ENCODE results near the gene ZNF787.
A peak's percentile ranks its signal among the peaks of the same experiment; 100 is the strongest.

The ZNF787 gene

GRCh38 chr19:56117889-56118288, 3.2 kb downstream of the ZNF787 start:
- no peak overlapping the region for H4K5ac ChIP-seq (ENCODE audit: low read length)
- no peak overlapping the region for H3K4me3 ChIP-seq (ENCODE audit: low read length)
- H3K4ac ChIP-seq (ENCODE audit: low read depth, low read length): no peak overlapping the region
- H3K79me2 ChIP-seq (ENCODE audit: control insufficient read depth, insufficient read depth, low read length): peaks cover 72% of the 10 kb centered on the region
- no peak overlapping the region for H3K27ac ChIP-seq (ENCODE audit: low read depth, low read length)
- WGBS (ENCODE audit: extremely low coverage, insufficient coverage, low lambda C conversion rate): no CpG with 5 or more reads among the region's 9 CpGs
- no peak overlapping the region for H3K56ac ChIP-seq (ENCODE audit: low read length)
- H3K18ac ChIP-seq (ENCODE audit: low read length): no peak overlapping the region
- H3K23ac ChIP-seq (ENCODE audit: low read length): no peak overlapping the region
- no peak overlapping the region for H3K9ac ChIP-seq (ENCODE audit: low read length)
- H3K4me1 ChIP-seq (ENCODE audit: control insufficient read depth, low read depth, low read length): peaks cover 3% of the 10 kb centered on the region
- H4K8ac ChIP-seq (ENCODE audit: low read depth, low read length): no peak overlapping the region
- peaks cover 15% of the 10 kb centered on the region for H3K79me1 ChIP-seq (ENCODE audit: low read length)
- no peak overlapping the region for H2BK15ac ChIP-seq (replicated peaks; ENCODE audit: low read depth)
- no peak overlapping the region for H2BK5ac ChIP-seq (ENCODE audit: low read length)
- no peak overlapping the region for H3K4me2 ChIP-seq (ENCODE audit: low read length)
- H2BK120ac ChIP-seq (ENCODE audit: low read depth, low read length): no peak overlapping the region
- DNase-seq: no peak
- H2AK5ac ChIP-seq (ENCODE audit: low read length): no peak overlapping the region
- H3K27me3 ChIP-seq (ENCODE audit: insufficient read depth, low read length, poor library complexity): no peaks in the 10 kb centered on the region
- H3K36me3 ChIP-seq (ENCODE audit: control insufficient read depth, insufficient read depth, low read length): peaks cover 1% of the 10 kb centered on the region

- Histone ChIP-seq H3K36me3 (ENCODE audit: control insufficient read depth, insufficient read depth, low read length) (peaks cover 1% of the 10 kb centered on the region), H3K56ac (ENCODE audit: low read length) (no peak overlapping the region), H3K23ac (ENCODE audit: low read length) (no peak overlapping the region), H3K4ac (ENCODE audit: low read depth, low read length) (no peak overlapping the region), H4K5ac (ENCODE audit: low read length) (no peak overlapping the region), H2AK5ac (ENCODE audit: low read length) (no peak overlapping the region), H3K18ac (ENCODE audit: low read length) (no peak overlapping the region), H3K4me3 (ENCODE audit: low read length) (no peak overlapping the region), H3K27me3 (ENCODE audit: insufficient read depth, low read length, poor library complexity) (no peaks in the 10 kb centered on the region), H3K9ac (ENCODE audit: low read length) (no peak overlapping the region), H3K27ac (ENCODE audit: low read depth, low read length) (no peak overlapping the region), H3K79me2 (ENCODE audit: control insufficient read depth, insufficient read depth, low read length) (peaks cover 76% of the 10 kb centered on the region), H4K8ac (ENCODE audit: low read depth, low read length) (no peak overlapping the region), H3K4me1 (ENCODE audit: control insufficient read depth, low read depth, low read length) (peaks cover 3% of the 10 kb centered on the region), H2BK5ac (ENCODE audit: low read length) (no peak overlapping the region), H2BK15ac (replicated peaks; ENCODE audit: low read depth) (no peak overlapping the region), H2BK120ac (ENCODE audit: low read depth, low read length) (no peak overlapping the region), H3K4me2 (ENCODE audit: low read length) (no peak overlapping the region), H3K79me1 (ENCODE audit: low read length) (peaks cover 15% of the 10 kb centered on the region)
- no peak for DNase-seq
- no CpG with 5 or more reads among the region's 14 CpGs for WGBS (ENCODE audit: extremely low coverage, insufficient coverage, low lambda C conversion rate)
Measured at GRCh38 chr19:56117376-56117884, 3.7 kb downstream of the ZNF787 start.

- Histone ChIP-seq H3K4me3 (ENCODE audit: low read length) (no peak overlapping the region), H3K4me2 (ENCODE audit: low read length) (no peak overlapping the region), H2BK5ac (ENCODE audit: low read length) (no peak overlapping the region), H3K79me2 (ENCODE audit: control insufficient read depth, insufficient read depth, low read length) (peaks cover 84% of the 10 kb centered on the region), H3K23ac (ENCODE audit: low read length) (no peak overlapping the region), H3K56ac (ENCODE audit: low read length) (no peak overlapping the region), H2BK120ac (ENCODE audit: low read depth, low read length) (no peak overlapping the region), H3K36me3 (ENCODE audit: control insufficient read depth, insufficient read depth, low read length) (peaks cover 1% of the 10 kb centered on the region), H4K8ac (ENCODE audit: low read depth, low read length) (no peak overlapping the region), H3K27ac (ENCODE audit: low read depth, low read length) (no peak overlapping the region), H3K18ac (ENCODE audit: low read length) (no peak overlapping the region), H3K4ac (ENCODE audit: low read depth, low read length) (no peak overlapping the region), H3K79me1 (ENCODE audit: low read length) (peaks cover 17% of the 10 kb centered on the region), H4K5ac (ENCODE audit: low read length) (no peak overlapping the region), H2AK5ac (ENCODE audit: low read length) (no peak overlapping the region), H3K9ac (ENCODE audit: low read length) (no peak overlapping the region), H3K27me3 (ENCODE audit: insufficient read depth, low read length, poor library complexity) (no peaks in the 10 kb centered on the region), H2BK15ac (replicated peaks; ENCODE audit: low read depth) (no peak overlapping the region), H3K4me1 (ENCODE audit: control insufficient read depth, low read depth, low read length) (peaks cover 3% of the 10 kb centered on the region)
- no CpG with 5 or more reads among the region's 6 CpGs for WGBS (ENCODE audit: extremely low coverage, insufficient coverage, low lambda C conversion rate)
- DNase-seq: no peak
Measured at GRCh38 chr19:56116606-56117005, 4.5 kb downstream of the ZNF787 start.

GRCh38 chr19:56115490-56115889, 5.6 kb downstream of the ZNF787 start:
- no CpG with 5 or more reads among the region's 21 CpGs for WGBS (ENCODE audit: extremely low coverage, insufficient coverage, low lambda C conversion rate)
- H3K4me1 ChIP-seq (ENCODE audit: control insufficient read depth, low read depth, low read length): peaks cover 6% of the 10 kb centered on the region
- peaks cover 1% of the 10 kb centered on the region for H3K36me3 ChIP-seq (ENCODE audit: control insufficient read depth, insufficient read depth, low read length)
- no peak overlapping the region for H4K5ac ChIP-seq (ENCODE audit: low read length)
- no peak overlapping the region for H3K4me2 ChIP-seq (ENCODE audit: low read length)
- no peak overlapping the region for H3K4me3 ChIP-seq (ENCODE audit: low read length)
- H2BK120ac ChIP-seq (ENCODE audit: low read depth, low read length): no peak overlapping the region
- no peak overlapping the region for H3K27ac ChIP-seq (ENCODE audit: low read depth, low read length)
- H3K79me2 ChIP-seq (ENCODE audit: control insufficient read depth, insufficient read depth, low read length): peaks cover 95% of the 10 kb centered on the region
- H3K23ac ChIP-seq (ENCODE audit: low read length): no peak overlapping the region
- no peak overlapping the region for H3K9ac ChIP-seq (ENCODE audit: low read length)
- no peak overlapping the region for H2BK15ac ChIP-seq (replicated peaks; ENCODE audit: low read depth)
- no peak overlapping the region for H2AK5ac ChIP-seq (ENCODE audit: low read length)
- H3K79me1 ChIP-seq (ENCODE audit: low read length): peaks cover 18% of the 10 kb centered on the region
- no peak overlapping the region for H2BK5ac ChIP-seq (ENCODE audit: low read length)
- H3K56ac ChIP-seq (ENCODE audit: low read length): no peak overlapping the region
- H3K4ac ChIP-seq (ENCODE audit: low read depth, low read length): no peak overlapping the region
- no peak overlapping the region for H4K8ac ChIP-seq (ENCODE audit: low read depth, low read length)
- no peaks in the 10 kb centered on the region for H3K27me3 ChIP-seq (ENCODE audit: insufficient read depth, low read length, poor library complexity)
- no peak for DNase-seq
- H3K18ac ChIP-seq (ENCODE audit: low read length): no peak overlapping the region

GRCh38 chr19:56114778-56115110, 6.4 kb downstream of the ZNF787 start:
- Histone ChIP-seq H2BK5ac (ENCODE audit: low read length) (no peak overlapping the region), H4K5ac (ENCODE audit: low read length) (no peak overlapping the region), H3K4ac (ENCODE audit: low read depth, low read length) (no peak overlapping the region), H3K4me3 (ENCODE audit: low read length) (no peak overlapping the region), H3K9ac (ENCODE audit: low read length) (no peak overlapping the region), H3K23ac (ENCODE audit: low read length) (no peak overlapping the region), H2BK120ac (ENCODE audit: low read depth, low read length) (no peak overlapping the region), H3K27me3 (ENCODE audit: insufficient read depth, low read length, poor library complexity) (no peaks in the 10 kb centered on the region), H3K18ac (ENCODE audit: low read length) (no peak overlapping the region), H2AK5ac (ENCODE audit: low read length) (no peak overlapping the region), H4K8ac (ENCODE audit: low read depth, low read length) (no peak overlapping the region), H3K56ac (ENCODE audit: low read length) (peak overlapping the region; percentile 49), H3K4me1 (ENCODE audit: control insufficient read depth, low read depth, low read length) (peaks cover 6% of the 10 kb centered on the region), H3K79me2 (ENCODE audit: control insufficient read depth, insufficient read depth, low read length) (peaks cover 94% of the 10 kb centered on the region), H3K4me2 (ENCODE audit: low read length) (no peak overlapping the region), H3K79me1 (ENCODE audit: low read length) (peaks cover 18% of the 10 kb centered on the region), H3K36me3 (ENCODE audit: control insufficient read depth, insufficient read depth, low read length) (peaks cover 1% of the 10 kb centered on the region), H3K27ac (ENCODE audit: low read depth, low read length) (no peak overlapping the region), H2BK15ac (replicated peaks; ENCODE audit: low read depth) (no peak overlapping the region)
- WGBS (ENCODE audit: extremely low coverage, insufficient coverage, low lambda C conversion rate): no CpG with 5 or more reads among the region's 10 CpGs
- DNase-seq: no peak

GRCh38 chr19:56114051-56114777, 6.9 kb downstream of the ZNF787 start:
- WGBS (ENCODE audit: extremely low coverage, insufficient coverage, low lambda C conversion rate): no CpG with 5 or more reads among the region's 19 CpGs
- Histone ChIP-seq H3K79me1 (ENCODE audit: low read length) (peaks cover 17% of the 10 kb centered on the region), H3K27me3 (ENCODE audit: insufficient read depth, low read length, poor library complexity) (no peaks in the 10 kb centered on the region), H2BK5ac (ENCODE audit: low read length) (no peak overlapping the region), H3K23ac (ENCODE audit: low read length) (no peak overlapping the region), H3K79me2 (ENCODE audit: control insufficient read depth, insufficient read depth, low read length) (peaks cover 92% of the 10 kb centered on the region), H3K4me1 (ENCODE audit: control insufficient read depth, low read depth, low read length) (peaks cover 3% of the 10 kb centered on the region), H3K4ac (ENCODE audit: low read depth, low read length) (no peak overlapping the region), H4K5ac (ENCODE audit: low read length) (no peak overlapping the region), H3K27ac (ENCODE audit: low read depth, low read length) (no peak overlapping the region), H3K4me3 (ENCODE audit: low read length) (no peak overlapping the region), H3K4me2 (ENCODE audit: low read length) (no peak overlapping the region), H3K56ac (ENCODE audit: low read length) (no peak overlapping the region), H3K9ac (ENCODE audit: low read length) (no peak overlapping the region), H3K36me3 (ENCODE audit: control insufficient read depth, insufficient read depth, low read length) (peaks cover 1% of the 10 kb centered on the region), H3K18ac (ENCODE audit: low read length) (no peak overlapping the region), H4K8ac (ENCODE audit: low read depth, low read length) (no peak overlapping the region), H2BK15ac (replicated peaks; ENCODE audit: low read depth) (no peak overlapping the region), H2AK5ac (ENCODE audit: low read length) (no peak overlapping the region), H2BK120ac (ENCODE audit: low read depth, low read length) (no peak overlapping the region)
- DNase-seq: no peak

Data from mesendoderm (in vitro differentiated cells).